ENCODE data around the gene APOM. TPM values are rescaled to one million over a fixed set of nuclear protein-coding genes. Genes with fewer than 3 reads are reported as not detected.
A peak's percentile ranks its signal among the peaks of the same experiment; 100 is the strongest.

APOM gene
- total RNA-seq, 1 donor from 2014 or later, result 2.6 TPM

- Histone ChIP-seq H3K27ac (peak overlapping the region; percentile 15), H3K4me3 (peak overlapping the region; percentile 73), H3K4me2 (peak overlapping the region; percentile 97), H3K9me3 (ENCODE audit: low read depth) (no peaks in the 10 kb centered on the region), H3K36me3 (no peaks in the 10 kb centered on the region), H3K9ac (peak overlapping the region; percentile 80), H3K79me2 (ENCODE audit: low read depth) (peaks cover 55% of the 10 kb centered on the region), H4K20me1 (ENCODE audit: low read depth) (peaks cover 10% of the 10 kb centered on the region), H3K4me1 (peaks cover 31% of the 10 kb centered on the region), H2AFZ (replicated peaks) (no peak overlapping the region), H3F3A (ENCODE audit: low read depth) (peaks cover 29% of the 10 kb centered on the region), H3K27me3 (no peaks in the 10 kb centered on the region)
- peak overlapping the region; percentile 92 for H3K4me3 Mint-ChIP-seq
- H3K9me3 Mint-ChIP-seq, result no peaks in the 10 kb centered on the region
- peaks cover 61% of the 10 kb centered on the region for H3K4me1 Mint-ChIP-seq
- TF ChIP-seq CTCF (IDR thresholded peaks at IDR 0.05) (no peak), EZH2 (IDR thresholded peaks at IDR 0.05) (no peak), EZH2phosphoT487 (IDR thresholded peaks at IDR 0.05) (no peak)
- peak overlapping the region; percentile 88 for H3K27ac Mint-ChIP-seq
- peak; percentile 37 for DNase-seq (ENCODE audit: low spot score)
- H3K27me3 Mint-ChIP-seq (ENCODE audit: insufficient read depth, low read depth), result peaks cover 6% of the 10 kb centered on the region
- peaks cover 29% of the 10 kb centered on the region for H3K36me3 Mint-ChIP-seq
These were observed 4.1 kb downstream of the APOM start for GRCh38 chr6:31659649-31660380.

- Histone ChIP-seq H3K36me3 (no peaks in the 10 kb centered on the region), H3K79me2 (ENCODE audit: low read depth) (peaks cover 55% of the 10 kb centered on the region), H3K9ac (peak within 1 kb of the TSS; percentile 80), H3K4me3 (peak within 1 kb of the TSS; percentile 73), H3K4me1 (peaks cover 31% of the 10 kb centered on the region), H4K20me1 (ENCODE audit: low read depth) (peaks cover 10% of the 10 kb centered on the region), H3F3A (ENCODE audit: low read depth) (peaks cover 37% of the 10 kb centered on the region), H3K4me2 (peak within 1 kb of the TSS; percentile 97), H2AFZ (replicated peaks) (peak within 1 kb of the TSS; percentile 1), H3K27me3 (no peaks in the 10 kb centered on the region), H3K27ac (peak within 1 kb of the TSS; percentile 15), H3K9me3 (ENCODE audit: low read depth) (no peaks in the 10 kb centered on the region)
- H3K9me3 Mint-ChIP-seq, result no peaks in the 10 kb centered on the region
- peak within 1 kb of the TSS; percentile 92 for H3K4me3 Mint-ChIP-seq
- H3K4me1 Mint-ChIP-seq, result peaks cover 61% of the 10 kb centered on the region
- H3K27ac Mint-ChIP-seq, result peak within 1 kb of the TSS; percentile 88
- DNase-seq (ENCODE audit: low spot score), result peak; percentile 94
- peaks cover 29% of the 10 kb centered on the region for H3K36me3 Mint-ChIP-seq
- no peak for TF ChIP-seq EZH2phosphoT487 (IDR thresholded peaks at IDR 0.05)
- no peak for TF ChIP-seq EZH2 (IDR thresholded peaks at IDR 0.05)
- no peak for TF ChIP-seq CTCF (IDR thresholded peaks at IDR 0.05)
- H3K27me3 Mint-ChIP-seq (ENCODE audit: insufficient read depth, low read depth), result peaks cover 6% of the 10 kb centered on the region
These were observed 4.9 kb downstream of the APOM start, which contains the start of gene C6orf47 for GRCh38 chr6:31660381-31661261. Gene C6orf47 (minus strand): TSS chr6:31660778. CDS start chr6:31659947, 831 bp downstream.

GRCh38 chr6:31661262-31662123 lies 5.8 kb downstream of the APOM start:
- Mint-ChIP-seq H3K36me3 (peaks cover 24% of the 10 kb centered on the region), H3K27ac (peak overlapping the region; percentile 80), H3K4me1 (peaks cover 64% of the 10 kb centered on the region), H3K4me3 (peak overlapping the region; percentile 92), H3K9me3 (no peaks in the 10 kb centered on the region), H3K27me3 (ENCODE audit: insufficient read depth, low read depth) (peaks cover 6% of the 10 kb centered on the region)
- no peaks in the 10 kb centered on the region for H3K27me3 ChIP-seq
- peak overlapping the region; percentile 97 for H3K4me2 ChIP-seq
- no peaks in the 10 kb centered on the region for H3K9me3 ChIP-seq (ENCODE audit: low read depth)
- peaks cover 31% of the 10 kb centered on the region for H3K4me1 ChIP-seq
- no peak overlapping the region for H3K9ac ChIP-seq
- H4K20me1 ChIP-seq (ENCODE audit: low read depth), result peaks cover 10% of the 10 kb centered on the region
- H3F3A ChIP-seq (ENCODE audit: low read depth), result peaks cover 38% of the 10 kb centered on the region
- no peak overlapping the region for H2AFZ ChIP-seq (replicated peaks)
- no peaks in the 10 kb centered on the region for H3K36me3 ChIP-seq
- no peak for TF ChIP-seq CTCF (IDR thresholded peaks at IDR 0.05)
- no peak for TF ChIP-seq EZH2phosphoT487 (IDR thresholded peaks at IDR 0.05)
- no peak for TF ChIP-seq EZH2 (IDR thresholded peaks at IDR 0.05)
- H3K27ac ChIP-seq, result no peak overlapping the region
- H3K79me2 ChIP-seq (ENCODE audit: low read depth), result peaks cover 61% of the 10 kb centered on the region
- DNase-seq (ENCODE audit: low spot score), result no peak
- H3K4me3 ChIP-seq, result peak overlapping the region; percentile 73
